ENCODE results near the gene EEF1G.
"Not testable (repeated sequence)": the region's sequence is repeated elsewhere in the genome, so short reads cannot be mapped to it uniquely, and the experiment has no call there.

The EEF1G gene

DNA sequence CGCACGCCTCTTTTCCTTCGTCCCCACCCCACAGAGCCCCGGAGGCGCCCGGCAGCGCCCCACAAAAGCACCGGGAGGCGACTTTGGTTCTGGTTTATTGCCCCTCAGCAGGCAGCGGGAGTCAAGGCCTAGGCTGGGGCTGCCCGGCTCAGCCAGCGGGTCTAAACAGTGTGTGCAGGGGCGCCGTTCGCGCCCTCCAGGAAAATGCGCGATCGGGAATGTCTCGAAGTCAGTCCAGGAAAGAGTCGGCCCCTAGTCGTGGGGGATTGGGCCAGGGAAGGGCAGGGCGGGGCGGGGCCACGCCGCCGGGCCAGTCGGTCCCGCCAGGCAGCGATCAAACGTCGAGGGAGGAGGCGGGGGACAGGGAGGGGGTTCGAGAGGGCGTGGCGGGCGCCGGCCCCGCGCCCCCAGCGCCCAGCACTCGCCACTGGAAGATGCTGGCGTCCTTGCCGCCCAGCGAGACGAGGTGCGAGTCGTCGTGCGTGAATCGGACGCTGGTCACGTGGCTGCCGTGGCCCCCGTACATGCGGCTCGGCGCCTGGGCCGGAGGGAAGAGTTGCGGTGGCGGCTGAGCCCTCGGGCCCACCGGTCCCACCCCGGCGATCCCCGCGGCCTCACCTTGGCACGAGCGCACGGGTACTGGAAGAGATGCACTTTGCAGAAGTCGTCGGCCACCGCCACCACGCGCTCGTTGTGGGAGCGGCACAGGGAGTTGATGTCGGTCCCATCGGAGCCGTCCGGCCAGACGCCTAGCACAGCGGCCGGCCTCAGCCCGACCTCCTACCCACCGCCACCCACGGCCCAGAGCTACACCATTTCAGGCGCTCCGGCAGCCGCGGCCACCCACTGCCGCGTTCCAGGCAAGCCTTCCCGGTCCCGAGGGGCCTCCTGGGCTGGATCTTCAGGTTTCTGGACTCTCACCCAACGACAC lies 28.7 kb upstream of the EEF1G start:
- no peak for FAIRE-seq

DNA sequence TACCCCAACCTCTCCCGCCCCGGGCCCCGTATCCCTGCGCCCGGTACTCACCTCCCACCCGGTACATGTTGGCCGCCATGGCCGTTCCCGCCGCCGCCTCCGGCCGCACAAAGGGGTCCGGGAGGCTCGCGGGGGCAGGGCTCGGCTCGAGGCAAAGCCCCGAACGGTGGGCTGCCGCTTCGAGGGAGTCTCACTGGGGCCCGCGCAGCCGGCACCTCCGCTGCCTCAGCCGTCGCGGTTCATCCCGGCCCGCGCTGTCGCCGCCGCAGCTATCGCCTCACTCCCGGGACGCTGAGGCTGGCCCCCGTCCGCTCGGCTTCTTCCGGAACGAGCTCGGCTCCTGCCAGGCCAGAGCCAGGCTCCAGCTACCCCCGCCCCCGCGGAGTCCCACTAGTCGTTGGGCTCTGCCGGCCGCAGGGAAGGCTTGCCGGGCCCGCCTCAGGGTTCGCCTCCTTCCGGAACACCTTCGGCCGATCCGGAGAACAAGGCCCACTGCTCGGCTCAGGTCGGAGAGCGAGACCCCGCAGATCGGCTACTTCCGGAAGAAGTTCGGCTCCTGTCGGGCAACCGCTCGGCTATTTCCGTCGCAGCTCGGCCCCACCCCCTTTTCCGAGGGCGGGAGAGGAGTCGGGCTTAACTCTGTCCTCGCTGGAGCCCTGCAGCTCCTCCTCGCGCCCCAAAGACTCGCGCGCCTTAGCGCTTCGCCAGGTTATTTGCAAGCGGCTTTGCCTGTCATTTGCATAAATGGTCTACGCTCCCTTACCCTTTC lies 27.9 kb upstream of the EEF1G start, which contains the start of gene MTA2:
Gene MTA2, minus strand, starts transcription at position 494 of the 769 bp plus-strand sequence. Its CDS starts 415 bp downstream, at position 79.
- peak; percentile 99 for FAIRE-seq

DNA sequence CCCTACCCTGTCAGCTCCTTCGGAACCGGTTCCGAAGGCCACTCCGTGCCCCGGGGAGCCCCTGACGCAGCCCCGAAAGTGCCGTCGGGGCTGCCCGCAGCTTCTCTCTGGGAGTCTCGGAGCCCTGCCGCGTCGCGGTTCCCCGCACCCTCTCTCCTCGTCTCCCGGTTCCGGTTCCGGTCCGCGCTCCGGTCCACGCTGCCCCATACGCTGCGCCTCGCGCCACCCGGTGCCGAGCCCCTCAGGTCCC lies 27.4 kb upstream of the EEF1G start:
- FAIRE-seq, result no peak

DNA sequence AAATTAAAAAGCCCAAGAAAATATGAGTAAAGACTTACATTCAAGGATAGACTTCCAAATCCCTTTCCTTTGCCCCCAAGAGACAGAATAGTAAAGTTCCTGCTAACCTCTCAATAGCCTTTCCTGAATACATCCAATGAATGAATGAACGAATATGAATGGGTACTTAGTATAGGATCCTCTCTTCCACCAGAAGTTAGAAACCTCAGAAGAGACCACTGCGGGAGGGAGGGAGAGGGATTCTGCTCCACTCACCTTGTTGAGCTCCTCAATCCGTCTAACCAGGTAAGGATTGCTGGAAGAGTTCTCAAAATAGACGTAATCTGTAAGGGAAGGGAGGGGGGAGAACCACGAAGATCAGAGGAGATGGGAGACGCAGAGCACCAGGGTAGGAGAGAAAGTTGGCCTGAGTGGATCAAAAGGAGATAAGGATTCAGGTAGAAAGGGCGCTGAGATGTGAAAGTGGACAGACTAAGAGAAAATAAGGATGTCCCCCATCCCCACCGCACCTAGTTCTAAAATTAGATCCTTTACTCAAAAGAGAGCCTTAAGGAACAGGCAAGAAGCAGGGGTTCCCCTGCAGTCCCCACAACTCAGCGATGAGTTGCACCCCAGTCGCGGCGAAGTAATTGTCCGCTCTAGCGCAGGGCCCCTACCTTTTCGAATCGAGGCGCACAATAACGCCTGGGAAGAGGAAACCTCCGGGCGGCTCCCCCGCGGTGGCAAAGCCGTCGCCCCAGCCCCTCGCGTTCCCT lies 26.9 kb upstream of the EEF1G start:
- FAIRE-seq, result no peak

DNA sequence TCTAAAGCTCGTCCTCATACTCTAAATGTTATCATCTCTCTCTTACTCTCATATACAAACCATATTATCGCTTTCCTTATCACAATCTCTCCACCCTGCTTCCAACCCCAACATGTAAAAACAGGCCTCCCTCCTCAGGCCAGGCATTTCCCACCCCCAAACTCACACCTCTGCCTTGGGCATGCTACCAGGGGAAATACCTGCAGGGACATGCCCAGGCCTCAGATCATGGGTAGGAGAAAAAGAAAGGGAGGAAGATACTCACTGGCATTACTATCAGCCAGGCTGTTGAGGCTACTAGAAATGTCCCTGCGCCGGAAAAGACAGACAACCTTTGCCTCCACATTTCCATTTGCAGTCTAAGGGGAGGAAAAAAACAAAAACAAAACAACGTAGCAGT lies 26.2 kb upstream of the EEF1G start:
- FAIRE-seq, result no peak

DNA sequence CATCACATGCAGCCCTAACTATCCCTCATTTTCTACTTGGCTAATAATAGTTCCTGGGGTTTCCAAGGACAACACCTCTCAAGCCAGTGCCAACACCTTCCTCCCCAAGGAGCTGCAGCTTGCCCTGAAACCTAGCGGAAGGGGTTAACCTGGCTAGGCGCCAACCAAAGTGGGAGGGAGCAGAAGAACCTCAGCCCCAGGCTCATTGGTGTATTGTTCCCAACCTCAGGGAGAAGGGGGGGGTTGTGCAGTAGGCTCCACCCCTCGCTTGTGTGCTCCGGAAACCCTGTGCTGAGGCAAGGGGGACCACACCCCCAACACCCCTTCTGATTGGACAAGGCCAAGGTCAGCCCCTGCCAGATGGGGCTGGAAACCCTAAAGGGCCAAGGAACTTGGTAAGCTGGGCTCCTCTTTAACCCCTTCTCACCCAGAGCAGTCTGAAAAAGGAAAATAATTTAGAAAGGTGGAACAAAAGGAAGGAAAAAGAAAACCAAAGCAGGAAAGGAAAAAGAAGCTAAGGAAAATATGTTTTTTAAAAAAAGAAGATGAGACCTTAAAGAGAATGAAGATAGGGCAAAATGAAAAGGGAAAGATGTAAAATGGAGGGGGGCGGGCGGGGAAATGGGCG lies 25.5 kb upstream of the EEF1G start:
- FAIRE-seq, result peak; percentile 99

DNA sequence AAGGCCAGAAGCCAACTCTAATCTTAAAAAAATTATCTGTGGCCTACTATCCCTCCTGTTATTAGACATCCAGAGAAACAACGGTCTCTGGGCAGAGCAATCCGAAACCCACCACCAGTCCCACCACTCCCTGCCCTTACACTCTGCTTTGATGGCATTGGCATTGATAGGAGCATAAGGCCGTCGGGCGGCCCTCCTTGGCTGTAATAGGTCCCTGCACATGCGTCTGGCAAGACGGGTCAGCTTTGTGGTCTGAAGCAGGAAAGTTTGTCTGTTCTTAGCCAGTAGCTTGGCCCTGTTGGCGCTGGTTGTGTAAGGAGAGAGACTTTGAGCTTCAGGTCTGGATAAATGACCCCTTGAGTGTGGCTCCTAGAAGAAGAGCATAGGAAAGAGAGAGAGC lies 21.4 kb upstream of the EEF1G start:
- FAIRE-seq, result no peak

DNA sequence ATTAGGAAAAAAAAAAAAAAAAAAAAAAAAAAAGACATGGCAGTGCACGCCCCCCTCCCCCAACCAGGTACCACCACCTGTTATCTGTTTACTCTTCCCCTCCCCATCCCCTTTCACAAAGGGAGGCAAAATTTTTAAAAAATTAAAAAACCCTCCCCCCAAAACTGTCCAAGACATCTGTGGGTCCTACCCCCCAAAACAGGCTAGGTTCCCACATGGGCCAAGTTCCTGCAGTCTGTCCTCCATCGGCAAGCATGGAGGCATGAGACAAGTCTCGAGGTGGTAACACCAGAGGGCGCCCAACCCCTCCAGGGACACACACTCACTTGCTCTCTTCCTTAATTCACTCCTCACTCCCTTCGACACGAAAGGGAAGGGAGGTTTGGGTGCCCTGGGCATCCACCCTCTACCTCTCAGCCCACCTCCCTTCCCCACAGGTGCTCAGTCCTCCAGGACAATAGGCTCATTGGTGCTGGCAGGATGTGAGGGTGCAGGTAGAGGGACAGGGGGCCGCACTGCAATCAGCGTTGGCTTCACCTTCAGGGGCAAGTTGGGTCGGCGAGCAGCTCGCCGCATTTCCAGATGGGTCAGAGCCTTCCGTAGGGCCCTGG lies 19.8 kb upstream of the EEF1G start:
- peak; percentile 37 for FAIRE-seq

DNA sequence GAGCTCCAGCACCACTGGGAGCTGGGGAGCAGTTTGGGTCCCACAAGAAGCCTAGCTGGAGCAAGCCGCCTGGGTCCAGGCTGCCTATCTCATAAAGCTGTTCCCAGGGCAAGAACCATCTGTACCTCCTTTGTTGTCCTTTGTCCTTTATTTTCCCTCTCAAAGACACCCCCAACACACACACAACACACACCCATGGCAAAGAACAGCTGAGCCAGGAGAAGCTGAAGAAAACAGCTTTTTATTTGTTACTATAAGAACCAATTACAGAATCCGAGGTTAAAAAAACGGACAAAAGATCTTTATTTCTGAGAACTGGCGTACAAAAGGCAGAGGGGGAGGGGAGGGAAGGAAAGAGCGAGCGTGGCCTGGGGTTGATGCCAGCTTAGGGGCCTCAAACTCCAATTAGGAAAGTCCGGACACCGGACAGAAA lies 19.3 kb upstream of the EEF1G start:
- no peak for FAIRE-seq

DNA sequence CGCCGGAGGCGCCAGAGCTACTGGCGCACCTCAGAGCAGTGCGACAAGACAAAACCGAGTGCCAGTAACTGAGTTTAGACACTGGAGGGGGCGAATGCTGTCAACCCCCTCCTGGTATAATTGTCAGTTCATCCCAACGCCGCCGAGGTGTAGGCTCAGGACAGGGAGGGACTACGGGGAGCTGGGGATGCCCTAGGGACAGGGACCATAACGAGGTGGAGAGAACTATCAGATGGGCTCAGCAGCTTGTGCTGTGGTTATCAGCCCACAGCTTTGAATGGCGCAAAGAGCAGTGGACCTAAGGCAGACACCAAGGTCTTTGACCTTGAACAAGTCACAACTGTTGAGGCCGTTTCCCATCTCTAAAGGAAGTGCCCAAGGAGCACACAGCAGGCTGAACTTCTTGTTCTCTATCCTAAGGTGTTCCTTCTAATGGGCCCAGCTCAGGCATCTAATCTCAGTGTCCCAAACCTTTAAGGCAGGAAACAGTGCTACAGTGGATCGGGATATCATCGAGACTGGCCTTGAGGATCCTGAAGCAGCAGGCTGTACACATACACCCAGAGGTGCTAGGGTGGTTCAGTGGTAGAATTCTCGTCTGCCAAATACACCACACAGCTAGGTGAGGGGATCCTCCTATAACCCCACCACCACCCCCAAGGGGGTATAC lies 18.6 kb upstream of the EEF1G start:
- FAIRE-seq, result no peak

DNA sequence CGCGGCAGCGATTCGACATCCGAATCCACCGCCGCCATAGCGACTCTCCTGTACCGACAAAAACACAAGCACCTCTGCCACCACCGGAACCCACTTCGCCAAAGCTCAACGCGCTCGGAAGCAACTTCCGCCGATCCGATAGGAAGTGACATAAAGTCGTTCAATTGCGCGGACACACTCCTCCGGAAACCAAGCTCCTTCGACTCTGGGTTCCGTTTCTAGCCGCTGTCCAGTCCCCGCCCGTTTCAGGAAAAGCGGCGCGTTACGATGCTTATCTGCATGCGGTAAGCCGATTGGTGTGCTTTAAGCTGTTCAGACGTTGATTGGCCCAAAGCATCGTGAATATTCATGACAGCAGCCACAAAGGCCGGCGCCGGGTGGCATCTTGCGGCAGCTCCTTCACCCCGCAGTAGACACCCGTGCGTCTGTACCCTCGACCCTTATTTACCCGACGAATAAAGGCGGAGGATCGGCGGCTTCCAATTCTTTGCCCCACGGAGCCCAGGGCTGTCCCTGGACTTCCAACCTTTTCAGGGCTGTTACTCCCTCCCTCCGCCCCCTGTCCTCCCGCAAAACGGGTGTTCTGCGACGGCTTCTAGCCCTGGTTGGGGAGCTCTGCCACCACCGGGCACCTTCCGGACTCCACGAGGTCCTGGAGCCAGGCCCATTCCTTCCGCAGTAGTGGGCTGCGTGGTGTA lies 17.9 kb upstream of the EEF1G start, which contains the start of gene TUT1:
Gene TUT1, minus strand, starts transcription at position 76 of the 698 bp plus-strand sequence. Its CDS starts 38 bp downstream, at position 38.
- peak; percentile 98 for FAIRE-seq

DNA sequence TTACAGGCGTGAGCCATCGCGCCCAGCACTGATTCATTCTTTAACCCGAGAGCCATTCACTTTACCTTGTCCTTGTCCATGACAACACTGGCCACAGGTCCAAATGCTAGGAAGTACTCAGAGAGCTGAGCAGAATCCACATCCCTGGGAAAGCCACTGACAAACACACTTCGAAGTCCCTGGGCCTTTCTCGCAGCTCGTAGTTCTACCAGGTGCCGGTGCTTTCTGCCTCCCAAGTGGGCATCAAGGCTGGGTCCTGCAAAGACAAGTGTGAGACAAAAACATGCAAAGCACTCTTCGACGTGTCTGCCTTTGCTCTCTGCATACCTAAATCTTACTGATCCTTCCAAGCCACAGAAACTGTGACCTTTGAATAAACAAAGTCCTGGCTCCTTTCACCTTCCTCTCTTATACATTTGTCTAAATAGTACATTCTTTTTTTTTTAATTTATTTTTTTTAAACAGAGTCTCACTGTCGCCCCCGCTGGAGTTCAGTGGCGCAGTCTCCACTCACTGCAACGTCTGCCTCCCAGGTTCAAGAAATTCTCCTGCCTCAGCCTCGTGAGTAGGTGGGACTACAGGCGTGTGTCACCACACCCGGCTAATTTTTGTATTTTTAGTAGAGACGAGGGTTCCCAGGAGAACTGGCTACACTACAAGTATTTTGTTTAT lies 15.4 kb upstream of the EEF1G start:
- peak; percentile 59 for FAIRE-seq

DNA sequence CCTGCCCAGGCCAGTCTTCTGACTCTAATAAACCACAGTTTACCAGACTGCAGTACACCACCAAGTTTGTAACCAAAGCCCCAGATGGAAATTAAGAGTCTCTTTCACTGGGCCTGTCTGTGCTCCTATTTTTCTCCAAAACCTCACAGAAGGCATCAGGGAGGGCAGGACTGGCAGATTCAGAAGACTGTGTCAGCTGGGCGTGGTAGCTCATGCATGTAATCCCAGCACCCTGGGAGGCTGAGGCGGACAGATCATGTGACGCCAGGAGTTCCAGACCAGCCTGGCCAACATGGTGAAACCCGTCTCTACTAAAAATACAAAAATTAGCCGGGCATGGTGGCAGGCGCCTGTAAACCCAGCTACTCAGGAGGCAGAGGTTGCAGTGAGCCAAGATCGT lies 11.7 kb upstream of the EEF1G start:
- not testable (repeated sequence) for FAIRE-seq

DNA sequence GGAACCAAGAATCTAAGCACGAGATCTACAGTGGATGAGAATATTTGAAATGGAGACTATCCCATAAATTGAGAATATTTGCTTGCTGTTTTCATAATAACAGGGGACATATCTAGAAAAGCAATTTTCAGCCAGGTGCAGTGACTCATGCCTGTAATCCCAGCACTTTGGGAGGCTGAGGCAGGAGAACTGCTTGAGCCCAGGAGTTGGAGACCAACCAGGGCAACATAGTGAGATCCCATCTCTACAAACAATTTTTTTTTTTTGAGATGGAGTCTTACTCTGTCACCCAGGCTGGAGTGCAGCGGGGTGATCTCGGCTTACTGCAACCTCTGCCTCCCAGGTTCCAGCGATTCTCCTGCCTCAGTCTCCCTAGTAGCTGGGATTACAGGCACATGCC lies 8.0 kb upstream of the EEF1G start:
- FAIRE-seq, result not testable (repeated sequence)

DNA sequence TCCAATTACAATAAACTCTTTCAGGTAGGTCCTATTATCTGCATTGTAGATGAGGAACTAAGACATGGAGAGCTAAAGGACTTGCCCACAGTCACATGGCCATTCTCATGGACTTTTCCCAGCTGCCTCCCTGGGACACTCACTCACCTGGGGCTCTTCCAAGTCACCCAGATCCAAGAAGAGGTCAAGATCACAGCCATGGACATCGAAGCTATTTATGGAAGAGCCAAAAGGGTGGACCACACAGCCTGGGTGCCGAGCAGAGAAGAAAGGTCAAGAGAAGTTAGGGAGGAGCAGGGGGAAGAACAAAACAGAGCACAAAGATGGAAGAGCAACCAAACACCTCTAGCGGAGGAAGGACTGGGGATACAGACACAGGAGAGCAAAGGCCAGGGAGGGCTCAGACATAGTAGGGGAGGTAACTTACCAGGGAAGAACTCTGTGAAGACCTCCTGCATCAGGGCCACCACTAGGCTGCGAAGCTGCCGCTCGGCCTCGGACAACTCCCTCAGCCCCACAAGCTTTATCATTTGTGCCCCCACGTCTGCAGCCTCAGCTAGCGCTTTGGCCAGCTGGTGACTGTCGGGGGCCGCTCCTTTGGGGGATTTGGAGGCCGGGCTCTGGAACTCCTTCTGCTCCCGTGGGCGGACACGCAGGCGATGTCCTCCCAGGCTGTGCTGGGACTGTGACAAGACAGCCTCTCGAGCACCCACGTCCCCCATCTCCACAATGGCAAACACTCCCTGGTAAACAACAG lies 7.4 kb upstream of the EEF1G start:
- FAIRE-seq, result no peak

DNA sequence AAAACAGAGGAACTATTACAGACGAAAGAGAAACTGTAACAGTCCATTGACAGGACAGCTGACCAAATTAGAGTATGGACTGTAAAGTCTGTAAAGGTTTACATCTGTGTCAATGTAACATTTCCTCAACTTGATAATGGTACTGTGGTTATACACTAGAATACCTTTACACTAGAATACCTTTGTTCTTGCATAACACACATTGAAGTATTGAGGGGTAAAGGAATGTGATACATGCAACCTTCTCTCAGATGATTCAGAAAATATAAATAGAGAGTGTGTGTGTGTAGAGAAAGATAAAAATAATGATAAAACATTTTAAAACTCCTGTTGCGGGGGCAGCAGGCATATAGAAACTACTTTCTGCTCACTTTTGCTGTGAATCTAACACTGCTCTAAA lies 5.6 kb upstream of the EEF1G start:
- FAIRE-seq, result no peak

DNA sequence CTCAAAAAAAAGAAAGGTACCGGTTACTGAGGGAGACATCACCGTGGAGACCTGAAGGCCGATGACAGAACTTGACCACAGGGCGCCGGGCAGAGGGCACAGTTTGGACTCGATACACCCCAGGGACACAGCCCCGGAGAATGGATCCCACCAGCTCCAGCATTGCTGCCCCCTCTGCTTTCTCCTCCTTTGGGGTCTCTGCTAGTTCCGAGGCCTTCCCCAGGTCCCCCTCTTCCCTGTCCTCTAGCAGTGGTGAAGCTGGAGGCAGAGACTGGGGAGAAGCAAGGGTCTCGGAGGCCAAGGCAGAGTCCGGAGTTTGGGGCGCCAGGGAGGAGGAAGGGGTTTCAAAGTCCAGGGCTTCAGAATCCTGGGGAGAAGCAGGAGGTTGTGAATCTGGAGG lies 4.8 kb upstream of the EEF1G start:
- no peak for FAIRE-seq

DNA sequence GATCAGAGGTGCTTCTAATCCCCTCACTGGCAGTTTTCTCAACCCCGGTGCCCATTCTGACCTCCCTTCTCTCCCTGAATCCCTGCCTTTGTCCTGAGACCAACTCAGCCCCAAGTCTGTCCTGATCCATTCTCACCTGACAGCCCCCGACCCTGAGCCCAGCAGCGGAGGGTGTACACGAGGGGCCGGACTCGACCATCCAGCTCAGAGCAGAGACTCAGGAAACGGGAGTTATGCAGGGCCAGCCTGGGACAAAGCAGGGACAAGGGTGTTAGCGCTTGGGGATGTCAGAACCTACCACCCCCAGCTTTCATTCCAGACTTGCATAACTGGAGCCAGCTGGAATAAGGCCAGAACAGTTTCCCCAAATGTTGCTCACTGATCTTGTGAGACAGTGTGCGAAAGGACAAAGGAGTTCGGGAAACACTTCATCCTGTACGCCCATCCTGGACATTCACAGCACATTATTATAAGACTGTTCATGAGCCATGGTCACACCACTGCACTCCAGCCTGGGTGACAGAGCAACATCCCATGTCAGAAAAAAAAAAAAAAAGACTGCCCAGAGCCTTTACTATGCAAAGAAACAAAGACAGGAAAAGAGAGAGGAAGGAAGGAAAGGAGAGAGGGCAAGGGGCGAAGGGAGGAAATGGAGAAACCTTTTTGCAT lies 3.5 kb upstream of the EEF1G start:
- FAIRE-seq, result no peak

DNA sequence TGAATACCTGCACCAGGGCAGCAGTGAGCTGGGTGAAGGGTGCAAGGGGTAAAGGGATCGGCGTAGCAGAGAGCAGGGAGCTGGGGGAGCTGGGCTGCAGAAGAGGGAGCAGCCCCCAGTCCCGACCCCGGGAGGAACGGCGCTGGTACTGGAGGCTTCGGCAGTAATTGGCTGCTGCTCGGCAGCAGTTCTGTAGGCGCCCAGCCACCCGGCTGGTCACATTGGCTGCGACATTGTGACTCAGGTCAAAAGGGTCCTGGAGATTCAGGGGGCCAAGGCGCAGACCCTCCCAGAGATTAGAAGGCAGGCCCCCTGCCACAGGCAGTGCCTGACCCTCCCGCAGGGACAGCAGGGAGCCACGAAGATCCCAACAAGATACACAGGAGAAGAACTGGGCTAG lies 2.1 kb upstream of the EEF1G start:
- FAIRE-seq, result no peak

Data from G401.6 (cell line).